Measurements from ENCODE around the gene MACROD2. TPM values are rescaled to one million over a fixed set of nuclear protein-coding genes. Genes with fewer than 3 reads are reported as not detected.
"Not testable (repeated sequence)": the region's sequence is repeated elsewhere in the genome, so short reads cannot be mapped to it uniquely, and the experiment has no call there.

Gene MACROD2
- total RNA-seq, 1 donor from 2014 or later, result not detected

GRCh38 chr20:14009208-14009607 lies 13.9 kb downstream of the MACROD2 start:
- Mint-ChIP-seq H3K4me3 (ENCODE audit: low read depth) (no peak overlapping the region), H3K27ac (no peak overlapping the region), H3K9me3 (peaks cover 3% of the 10 kb centered on the region), H3K4me1 (ENCODE audit: low read depth) (no peaks in the 10 kb centered on the region), H3K27me3 (ENCODE audit: low read depth) (no peaks in the 10 kb centered on the region), H3K36me3 (ENCODE audit: low read depth) (no peaks in the 10 kb centered on the region)
- intact Hi-C loops (cut with micrococcal nuclease), result no loop called here
- no peak for DNase-seq (ENCODE audit: low spot score)

GRCh38 chr20:14012671-14013070 lies 17.4 kb downstream of the MACROD2 start:
- Mint-ChIP-seq H3K27ac (no peak overlapping the region), H3K9me3 (peaks cover 18% of the 10 kb centered on the region), H3K36me3 (ENCODE audit: low read depth) (no peaks in the 10 kb centered on the region), H3K27me3 (ENCODE audit: low read depth) (no peaks in the 10 kb centered on the region), H3K4me1 (ENCODE audit: low read depth) (no peaks in the 10 kb centered on the region), H3K4me3 (ENCODE audit: low read depth) (no peak overlapping the region)
- DNase-seq (ENCODE audit: low spot score), result no peak
- intact Hi-C loops (cut with micrococcal nuclease), result no loop called here

GRCh38 chr20:14030991-14031390 lies 35.7 kb downstream of the MACROD2 start:
- Mint-ChIP-seq H3K36me3 (ENCODE audit: low read depth) (no peaks in the 10 kb centered on the region), H3K4me1 (ENCODE audit: low read depth) (no peaks in the 10 kb centered on the region), H3K4me3 (ENCODE audit: low read depth) (no peak overlapping the region), H3K27ac (no peak overlapping the region), H3K9me3 (no peaks in the 10 kb centered on the region), H3K27me3 (ENCODE audit: low read depth) (no peaks in the 10 kb centered on the region)
- intact Hi-C loops (cut with micrococcal nuclease), result no loop called here
- DNase-seq (ENCODE audit: low spot score), result no peak

GRCh38 chr20:14033310-14033709 lies 38.0 kb downstream of the MACROD2 start:
- H3K4me3 Mint-ChIP-seq (ENCODE audit: low read depth), result no peak overlapping the region
- no peaks in the 10 kb centered on the region for H3K36me3 Mint-ChIP-seq (ENCODE audit: low read depth)
- no peaks in the 10 kb centered on the region for H3K9me3 Mint-ChIP-seq
- H3K27me3 Mint-ChIP-seq (ENCODE audit: low read depth), result no peaks in the 10 kb centered on the region
- DNase-seq (ENCODE audit: low spot score), result no peak
- intact Hi-C loops (cut with micrococcal nuclease), result no loop called here
- H3K27ac Mint-ChIP-seq, result no peak overlapping the region
- H3K4me1 Mint-ChIP-seq (ENCODE audit: low read depth), result no peaks in the 10 kb centered on the region

- no peaks in the 10 kb centered on the region for H3K4me1 Mint-ChIP-seq (ENCODE audit: low read depth)
- no peaks in the 10 kb centered on the region for H3K27me3 Mint-ChIP-seq (ENCODE audit: low read depth)
Observed at GRCh38 chr20:14036567-14036966, 41.3 kb downstream of the MACROD2 start.

GRCh38 chr20:14044712-14045276 lies 49.5 kb downstream of the MACROD2 start:
- H3K36me3 Mint-ChIP-seq (ENCODE audit: low read depth); H3K27me3 Mint-ChIP-seq (ENCODE audit: low read depth); H3K9me3 Mint-ChIP-seq; H3K4me1 Mint-ChIP-seq (ENCODE audit: low read depth); H3K4me3 Mint-ChIP-seq (ENCODE audit: low read depth); intact Hi-C loops (cut with micrococcal nuclease); H3K27ac Mint-ChIP-seq; DNase-seq (ENCODE audit: low spot score): not testable (repeated sequence)

More at GRCh38 chr20:14036567-14036966, 41.3 kb downstream of the MACROD2 start:
- H3K27ac Mint-ChIP-seq, result no peak overlapping the region
- no peak for DNase-seq (ENCODE audit: low spot score)
- no peaks in the 10 kb centered on the region for H3K9me3 Mint-ChIP-seq
- no peak overlapping the region for H3K4me3 Mint-ChIP-seq (ENCODE audit: low read depth)
- no peaks in the 10 kb centered on the region for H3K36me3 Mint-ChIP-seq (ENCODE audit: low read depth)
- intact Hi-C loops (cut with micrococcal nuclease), result no loop called here

GRCh38 chr20:14046534-14046933 lies 51.2 kb downstream of the MACROD2 start:
- no peak overlapping the region for H3K27ac Mint-ChIP-seq
- H3K27me3 Mint-ChIP-seq (ENCODE audit: low read depth), result no peaks in the 10 kb centered on the region
- intact Hi-C loops (cut with micrococcal nuclease), result no loop called here
- H3K36me3 Mint-ChIP-seq (ENCODE audit: low read depth), result no peaks in the 10 kb centered on the region
- H3K9me3 Mint-ChIP-seq, result no peaks in the 10 kb centered on the region
- no peak overlapping the region for H3K4me3 Mint-ChIP-seq (ENCODE audit: low read depth)
- no peaks in the 10 kb centered on the region for H3K4me1 Mint-ChIP-seq (ENCODE audit: low read depth)
- no peak for DNase-seq (ENCODE audit: low spot score)

- no peaks in the 10 kb centered on the region for H3K4me1 Mint-ChIP-seq (ENCODE audit: low read depth)
- H3K27ac Mint-ChIP-seq, result no peak overlapping the region
- H3K9me3 Mint-ChIP-seq, result no peaks in the 10 kb centered on the region
- H3K36me3 Mint-ChIP-seq (ENCODE audit: low read depth), result no peaks in the 10 kb centered on the region
- no peak for DNase-seq (ENCODE audit: low spot score)
- intact Hi-C loops (cut with micrococcal nuclease), result no loop called here
- no peaks in the 10 kb centered on the region for H3K27me3 Mint-ChIP-seq (ENCODE audit: low read depth)
- H3K4me3 Mint-ChIP-seq (ENCODE audit: low read depth), result no peak overlapping the region
Observed at GRCh38 chr20:14049111-14049510, 53.8 kb downstream of the MACROD2 start.

GRCh38 chr20:14051454-14051853 lies 56.1 kb downstream of the MACROD2 start:
- no peak for DNase-seq (ENCODE audit: low spot score)
- H3K4me3 Mint-ChIP-seq (ENCODE audit: low read depth), result no peak overlapping the region
- H3K9me3 Mint-ChIP-seq, result no peaks in the 10 kb centered on the region
- H3K27ac Mint-ChIP-seq, result no peak overlapping the region
- no peaks in the 10 kb centered on the region for H3K4me1 Mint-ChIP-seq (ENCODE audit: low read depth)
- H3K36me3 Mint-ChIP-seq (ENCODE audit: low read depth), result no peaks in the 10 kb centered on the region
- H3K27me3 Mint-ChIP-seq (ENCODE audit: low read depth), result peaks cover 1% of the 10 kb centered on the region
- intact Hi-C loops (cut with micrococcal nuclease), result no loop called here

- Mint-ChIP-seq H3K4me3 (ENCODE audit: low read depth) (no peak overlapping the region), H3K27me3 (ENCODE audit: low read depth) (peaks cover 1% of the 10 kb centered on the region), H3K27ac (no peak overlapping the region), H3K9me3 (no peaks in the 10 kb centered on the region), H3K4me1 (ENCODE audit: low read depth) (no peaks in the 10 kb centered on the region), H3K36me3 (ENCODE audit: low read depth) (no peaks in the 10 kb centered on the region)
- no peak for DNase-seq (ENCODE audit: low spot score)
- intact Hi-C loops (cut with micrococcal nuclease), result loop anchor here (1.0 kb wide), 1 partner anchor 235 kb away; no protein-coding TSS in a partner anchor
Observed at GRCh38 chr20:14055127-14055742, 59.9 kb downstream of the MACROD2 start.

- intact Hi-C loops (cut with micrococcal nuclease), result no loop called here
- no peaks in the 10 kb centered on the region for H3K27me3 Mint-ChIP-seq (ENCODE audit: low read depth)
- DNase-seq (ENCODE audit: low spot score), result no peak
- H3K36me3 Mint-ChIP-seq (ENCODE audit: low read depth), result no peaks in the 10 kb centered on the region
- H3K27ac Mint-ChIP-seq, result no peak overlapping the region
- H3K4me3 Mint-ChIP-seq (ENCODE audit: low read depth), result no peak overlapping the region
- H3K4me1 Mint-ChIP-seq (ENCODE audit: low read depth), result no peaks in the 10 kb centered on the region
- H3K9me3 Mint-ChIP-seq, result no peaks in the 10 kb centered on the region
Observed at GRCh38 chr20:14062171-14062570, 66.9 kb downstream of the MACROD2 start.

- Mint-ChIP-seq H3K9me3 (no peaks in the 10 kb centered on the region), H3K36me3 (ENCODE audit: low read depth) (no peaks in the 10 kb centered on the region), H3K27ac (no peak overlapping the region), H3K27me3 (ENCODE audit: low read depth) (no peaks in the 10 kb centered on the region), H3K4me1 (ENCODE audit: low read depth) (no peaks in the 10 kb centered on the region), H3K4me3 (ENCODE audit: low read depth) (no peak overlapping the region)
- no peak for DNase-seq (ENCODE audit: low spot score)
- intact Hi-C loops (cut with micrococcal nuclease), result no loop called here
Observed at GRCh38 chr20:14062786-14063185, 67.5 kb downstream of the MACROD2 start.

- intact Hi-C loops (cut with micrococcal nuclease), result no loop called here
- no peaks in the 10 kb centered on the region for H3K27me3 Mint-ChIP-seq (ENCODE audit: low read depth)
- H3K9me3 Mint-ChIP-seq, result no peaks in the 10 kb centered on the region
- DNase-seq (ENCODE audit: low spot score), result no peak
- H3K4me3 Mint-ChIP-seq (ENCODE audit: low read depth), result no peak overlapping the region
- H3K4me1 Mint-ChIP-seq (ENCODE audit: low read depth), result no peaks in the 10 kb centered on the region
- no peaks in the 10 kb centered on the region for H3K36me3 Mint-ChIP-seq (ENCODE audit: low read depth)
- H3K27ac Mint-ChIP-seq, result no peak overlapping the region
Observed at GRCh38 chr20:14064333-14064732, 69.0 kb downstream of the MACROD2 start.

All from activated T-helper 2 cell treated with anti-CD3 and anti-CD28 coated beads, Interferon-gamma antibody, Interleukin-2, Interleukin-4, amounts not matched to agents 10 μg/mL and 5 μg/mL and 100 μg/mL, durations not matched to agents 14 hours and 24 hours and 36 hours (primary cell).